Stimulated activated CD4-positive, alpha-beta T cell treated with anti-CD3 and anti-CD28 coated beads, Interleukin-1b, Interleukin-23, amount 100 ng/mL, for 1 hour (primary cell): ENCODE measurements around the gene PUDP.
"Not testable (repeated sequence)": the region's sequence is repeated elsewhere in the genome, so short reads cannot be mapped to it uniquely, and the experiment has no call there.

ENCODE experiments used
- DNase-seq, 2 donors: peaks; one replicate each; pipeline ENCODE4 v3.0.0-alpha.2; 2020; ENCODE audit warnings: low read depth in 2 of 2

PUDP gene

DNA sequence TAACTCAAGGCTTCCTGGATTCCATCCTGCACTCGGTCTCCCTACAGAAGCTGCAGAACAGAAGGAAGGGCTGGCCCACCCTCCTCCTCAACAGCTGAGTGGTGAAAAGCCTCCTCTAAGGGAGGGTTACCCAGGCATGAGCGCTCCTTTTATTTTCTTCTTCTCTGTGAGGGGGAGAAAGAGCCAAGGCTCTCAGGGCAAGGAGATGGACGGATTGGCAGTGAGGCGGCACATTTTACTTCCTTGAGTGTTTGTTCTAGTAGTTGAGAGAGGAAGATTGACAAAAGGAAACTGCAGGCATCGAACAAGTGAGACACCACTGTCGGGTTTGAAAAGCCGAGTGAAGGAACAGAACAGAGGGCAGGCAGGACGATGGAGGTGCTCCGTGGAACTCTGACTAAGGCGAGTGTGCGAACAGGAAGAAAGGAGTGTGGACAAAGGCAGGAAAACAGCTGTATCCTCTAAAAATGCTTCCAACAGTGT lies 38.9 kb downstream of the PUDP start:
- DNase-seq: no peak

DNA sequence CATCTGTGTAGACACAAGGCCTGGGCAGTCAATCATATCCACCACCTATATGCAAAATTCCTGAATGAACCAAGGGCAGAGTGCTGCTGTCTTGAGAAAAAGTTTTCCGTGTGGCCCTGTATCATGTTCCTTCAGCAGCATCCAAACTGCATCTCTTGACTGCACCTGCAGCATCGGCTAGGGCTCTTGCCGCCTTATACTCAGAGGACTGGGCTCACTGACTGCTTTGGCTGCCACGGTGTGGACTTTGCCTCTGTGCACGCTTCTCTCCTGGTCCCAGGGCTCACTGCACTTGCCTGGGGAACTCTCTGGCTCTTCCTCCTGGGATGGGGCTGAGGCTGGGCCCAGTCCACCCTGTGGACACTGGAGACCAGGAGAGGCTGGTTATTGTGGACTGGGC lies 39.9 kb downstream of the PUDP start:
- no peak for DNase-seq

DNA sequence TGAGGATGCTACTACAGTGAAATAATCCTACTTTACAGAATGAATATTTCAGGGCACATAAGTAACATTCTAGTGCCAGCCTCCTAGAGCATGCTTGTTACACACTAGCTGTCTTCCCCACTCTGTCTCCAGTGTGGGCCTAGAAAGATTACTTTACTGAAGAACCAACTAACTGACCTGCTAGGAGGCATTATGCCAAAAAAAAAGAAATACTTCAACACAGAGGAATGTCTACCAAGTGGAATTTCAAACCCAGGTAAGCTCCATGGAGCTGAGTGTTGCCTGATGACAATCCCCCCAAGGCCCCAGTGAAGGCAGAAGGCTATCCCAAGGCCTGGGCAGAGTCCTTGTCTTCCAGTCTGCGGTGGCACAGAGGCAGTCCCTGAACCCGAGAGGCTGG lies 41.3 kb downstream of the PUDP start:
- DNase-seq: no peak

DNA sequence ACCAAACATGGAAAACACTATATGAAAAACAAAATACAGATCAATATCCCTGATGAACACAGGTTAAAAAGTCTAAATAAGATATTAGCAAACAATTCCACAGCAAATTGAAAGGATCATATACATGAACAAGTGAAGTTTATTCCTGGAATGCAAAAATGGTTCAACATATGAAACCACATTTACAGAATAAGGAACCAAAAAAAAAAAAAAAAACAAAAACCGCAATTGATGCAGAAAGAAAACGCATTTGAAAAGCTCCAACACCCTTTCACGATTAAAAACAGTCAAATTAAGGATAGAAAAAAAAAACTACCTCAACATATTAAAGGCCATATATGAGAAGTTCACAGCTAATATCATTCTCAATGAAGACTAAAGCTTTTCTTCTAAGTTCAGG lies 45.8 kb downstream of the PUDP start:
- DNase-seq: no peak

DNA sequence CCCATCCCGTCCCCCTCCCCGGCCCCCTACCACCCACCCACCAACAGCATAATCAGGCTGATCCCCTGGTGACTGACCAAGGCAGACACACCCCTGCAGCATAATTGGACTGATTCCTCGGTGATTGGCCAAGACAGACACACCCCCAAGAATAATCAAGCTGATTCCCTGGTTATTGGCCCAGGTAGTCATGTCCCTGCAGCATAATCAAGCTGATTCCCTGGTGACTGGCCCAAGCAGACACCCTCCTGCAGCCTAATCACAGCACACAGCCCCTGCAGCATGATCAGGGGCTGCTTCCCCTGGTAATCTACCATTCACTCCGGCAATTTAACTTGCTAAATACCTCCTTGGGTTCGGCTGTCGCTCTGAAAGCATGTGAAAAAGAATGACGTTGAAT lies 47.9 kb downstream of the PUDP start:
- no peak for DNase-seq

DNA sequence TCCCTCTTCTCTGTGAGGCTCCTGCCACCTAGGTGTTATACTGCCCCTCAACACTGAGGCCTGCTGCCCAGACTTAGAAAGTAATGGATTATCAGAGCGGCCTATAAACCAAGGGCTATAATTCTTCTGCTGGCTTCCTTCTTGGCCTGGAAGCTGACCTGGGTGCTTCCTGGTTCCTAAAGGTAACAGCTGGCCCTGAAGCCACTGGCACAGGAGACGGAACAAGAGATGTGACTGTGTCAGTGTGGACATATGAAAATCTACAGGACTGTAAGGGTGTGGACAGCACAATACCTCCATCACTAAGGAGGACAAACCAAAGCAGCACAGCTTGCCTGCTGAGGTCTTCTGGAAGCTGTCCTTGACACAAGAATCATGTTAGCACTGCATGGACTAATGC lies 52.3 kb downstream of the PUDP start:
- DNase-seq: not testable (repeated sequence)

DNA sequence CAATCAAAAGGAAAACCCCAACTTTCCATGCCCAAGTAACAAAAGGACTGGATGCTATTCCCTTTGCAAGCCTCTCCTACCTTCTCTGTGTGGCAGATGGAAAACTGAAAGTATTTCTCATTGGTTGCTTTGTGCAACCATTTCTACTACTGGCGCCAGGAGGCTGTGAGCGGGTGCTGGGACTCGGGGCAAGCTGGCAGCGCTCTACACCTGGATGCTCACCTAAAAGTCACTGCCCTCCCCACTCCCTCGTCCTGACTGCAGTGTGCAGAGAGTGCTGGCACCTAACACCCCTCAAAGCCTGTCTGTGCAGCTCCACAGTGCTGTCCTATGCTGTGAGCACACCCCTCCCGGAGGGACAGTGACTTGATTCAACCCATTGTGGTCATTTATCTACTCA lies 54.6 kb downstream of the PUDP start:
- no peak for DNase-seq

DNA sequence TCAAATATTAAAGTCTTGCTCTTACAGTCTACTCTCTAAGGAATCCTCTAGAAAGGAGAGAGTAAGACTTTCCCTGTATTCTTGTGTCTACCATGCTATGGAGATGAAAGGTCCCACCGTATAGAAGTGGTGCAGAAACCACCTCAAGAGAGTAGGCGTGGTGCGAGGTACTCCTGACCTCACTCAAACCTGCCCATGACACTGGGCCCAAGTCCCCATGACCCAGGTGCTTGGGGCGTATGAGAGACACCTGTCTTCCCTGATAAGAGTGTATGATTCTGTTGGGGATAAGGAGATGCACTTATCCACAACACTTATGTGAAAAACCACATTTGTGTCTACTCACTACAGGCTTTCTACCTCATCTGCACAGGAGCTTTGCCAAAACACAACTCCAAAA lies 55.4 kb downstream of the PUDP start:
- DNase-seq: no peak

DNA sequence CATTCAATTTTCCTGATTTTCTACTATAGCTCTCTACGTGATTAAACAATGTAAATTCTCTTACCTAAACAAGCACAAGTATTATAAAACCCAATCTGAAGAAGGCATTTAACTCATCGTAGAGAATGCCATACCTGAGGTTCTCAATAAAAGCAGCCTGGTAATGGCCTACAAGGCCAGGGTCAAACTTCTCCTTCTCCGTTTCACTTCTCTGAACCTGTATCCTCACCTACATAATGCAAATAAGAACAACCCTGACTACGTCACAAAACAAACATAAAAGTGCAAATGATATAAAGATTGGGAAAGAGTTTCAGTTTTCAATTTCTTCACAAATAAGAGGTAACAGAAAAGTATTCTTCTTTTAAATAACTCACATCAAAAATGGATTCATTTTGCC lies 56.0 kb downstream of the PUDP start:
- DNase-seq: no peak

DNA sequence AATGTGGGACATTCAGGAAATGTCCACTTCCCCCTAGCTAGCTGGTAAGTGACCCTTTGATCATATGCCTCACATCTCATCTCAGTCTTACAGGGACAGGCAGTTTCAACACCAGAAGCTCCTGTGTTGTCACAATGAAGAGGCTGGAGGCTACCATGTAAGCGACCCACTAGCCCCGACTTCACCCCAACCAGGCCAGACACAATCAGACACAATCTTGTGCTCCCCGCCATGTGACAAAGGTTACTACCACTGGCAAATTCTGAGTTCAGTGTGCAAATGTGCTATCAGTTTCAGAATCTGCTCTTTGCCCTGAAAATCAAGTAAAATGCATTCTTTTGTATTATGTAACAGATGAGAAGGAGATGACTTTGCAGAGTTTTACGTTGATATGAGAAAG lies 57.3 kb downstream of the PUDP start:
- DNase-seq: no peak

DNA sequence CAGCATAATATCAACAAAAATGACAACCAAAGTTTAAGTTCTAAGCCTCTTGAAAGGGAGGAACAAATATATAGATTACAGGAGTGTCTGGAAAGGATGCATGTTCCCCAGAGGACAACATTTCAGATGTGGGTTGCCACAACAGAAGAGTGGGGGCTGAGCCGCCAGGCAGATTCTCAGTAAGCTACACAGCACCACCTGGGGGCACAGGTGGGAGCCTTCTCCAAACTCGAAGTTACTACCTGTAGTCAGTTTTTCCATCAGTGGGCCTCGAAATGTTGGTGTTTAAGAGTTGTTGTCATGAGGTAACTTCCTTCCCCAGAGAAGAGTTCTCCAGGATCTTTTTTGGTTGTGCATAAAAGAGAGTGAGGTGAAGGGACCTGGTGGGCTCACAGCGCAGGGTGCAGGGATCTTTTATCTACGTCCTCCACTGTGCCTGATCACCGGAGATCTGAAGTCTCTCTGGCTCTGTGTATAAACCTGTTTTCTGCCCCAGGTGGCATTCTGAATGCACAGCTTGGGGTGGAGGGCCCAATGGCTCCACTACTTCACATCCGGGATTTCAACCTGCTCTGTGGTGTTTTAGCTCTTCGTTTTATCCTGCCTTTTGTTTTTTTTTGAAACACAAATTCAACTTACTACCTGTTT lies 58.9 kb downstream of the PUDP start:
- DNase-seq: no peak

DNA sequence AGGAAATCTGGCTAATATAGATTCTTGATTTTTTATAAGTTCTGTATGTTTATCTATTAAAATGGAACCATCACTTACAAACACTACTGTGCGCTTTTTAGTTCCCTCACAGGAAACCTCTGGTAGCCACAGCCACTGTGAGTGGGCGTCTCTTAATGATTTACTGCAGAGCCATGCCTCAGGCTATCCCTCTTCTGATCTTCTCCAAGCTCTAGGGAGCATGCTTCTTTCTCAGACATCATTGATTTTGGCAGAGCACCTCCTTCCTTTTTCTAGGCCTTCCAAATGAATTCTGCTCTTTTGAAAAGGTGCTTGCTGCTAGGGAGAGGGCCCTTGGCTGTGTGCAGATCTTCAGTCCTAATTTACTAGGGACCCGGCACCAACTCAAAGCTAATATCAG lies 61.6 kb downstream of the PUDP start:
- DNase-seq: no peak

DNA sequence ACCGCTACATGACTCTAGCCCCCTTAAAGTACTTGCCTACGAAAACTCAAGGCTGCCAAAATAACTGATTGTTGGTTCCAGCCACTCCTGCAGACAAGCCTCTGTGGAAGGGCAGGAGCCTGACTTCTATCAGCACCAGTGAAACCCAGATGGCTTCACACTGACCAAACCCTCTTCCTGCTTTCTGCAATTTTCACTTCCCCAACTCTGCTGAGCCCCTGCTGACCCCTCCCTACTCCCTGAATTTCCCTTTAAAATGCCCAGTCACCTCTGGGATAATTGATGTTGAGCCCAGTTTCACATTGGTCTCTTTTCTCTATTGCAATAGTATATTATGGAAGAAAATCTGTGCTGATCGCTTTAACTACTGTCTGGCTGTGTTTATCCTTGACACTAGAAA lies 62.1 kb downstream of the PUDP start:
- DNase-seq: no peak

DNA sequence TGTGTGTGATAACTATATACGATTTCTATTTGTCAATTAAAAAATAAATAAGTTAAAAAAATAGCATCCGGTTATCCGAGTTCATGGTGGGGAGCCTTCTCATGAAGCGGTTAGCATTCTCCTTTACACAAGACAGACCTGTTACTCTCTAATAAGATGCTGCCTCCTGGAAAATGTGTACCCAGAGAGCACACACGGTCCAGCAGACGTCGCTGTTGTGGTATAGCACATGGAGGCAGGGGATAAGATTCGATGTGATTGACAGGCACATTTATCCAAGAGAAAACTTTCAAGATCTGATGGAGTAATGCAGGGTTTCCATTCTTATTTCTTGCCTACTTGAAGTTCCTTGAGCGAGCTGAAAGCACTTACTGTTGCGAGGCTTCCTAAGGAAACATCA lies 63.1 kb downstream of the PUDP start:
- DNase-seq: no peak

DNA sequence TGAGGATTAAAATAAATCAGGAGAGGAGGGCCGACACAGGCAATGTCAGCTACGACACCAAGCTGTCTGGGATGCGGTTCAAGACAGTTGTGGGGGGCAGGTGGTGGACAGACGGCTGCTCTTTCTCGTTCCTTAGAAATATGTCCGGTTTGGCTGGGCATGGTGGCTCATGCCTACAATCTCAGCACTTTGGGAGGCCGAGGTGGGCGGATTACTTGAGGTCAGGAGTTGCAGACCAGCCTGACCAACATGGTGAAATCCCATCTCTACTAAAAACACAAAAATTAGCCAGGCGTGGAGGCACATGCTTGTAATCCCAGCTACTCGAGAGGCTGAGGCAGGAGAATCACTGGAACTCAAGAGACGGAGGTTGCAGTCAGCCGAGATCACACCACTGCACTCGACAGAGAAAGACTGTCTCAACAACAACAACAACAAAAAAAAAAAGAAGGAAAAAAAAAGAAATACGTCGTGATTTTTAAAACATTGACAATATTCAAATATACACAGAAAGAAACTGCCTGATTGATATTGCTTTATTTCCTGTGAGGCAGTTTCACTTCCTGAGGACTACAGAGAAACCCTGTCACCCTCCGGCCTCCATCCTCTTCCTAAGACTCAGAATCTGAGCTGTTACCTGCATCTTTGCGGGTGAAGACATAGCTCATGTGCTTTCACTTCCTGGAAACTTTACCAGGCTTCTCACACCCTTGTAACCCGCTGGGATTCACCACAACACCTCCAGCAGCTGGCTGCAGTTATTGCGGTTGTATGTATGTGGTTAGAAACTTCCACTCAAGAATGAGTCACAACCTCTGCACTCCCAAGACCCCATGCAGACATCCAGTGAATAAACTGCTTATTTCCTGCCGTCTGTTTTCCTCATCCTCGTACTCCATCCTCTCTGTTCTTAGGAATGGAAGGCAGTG lies 64.2 kb downstream of the PUDP start:
- DNase-seq: peak in 1 of 2 donors; percentile 2

DNA sequence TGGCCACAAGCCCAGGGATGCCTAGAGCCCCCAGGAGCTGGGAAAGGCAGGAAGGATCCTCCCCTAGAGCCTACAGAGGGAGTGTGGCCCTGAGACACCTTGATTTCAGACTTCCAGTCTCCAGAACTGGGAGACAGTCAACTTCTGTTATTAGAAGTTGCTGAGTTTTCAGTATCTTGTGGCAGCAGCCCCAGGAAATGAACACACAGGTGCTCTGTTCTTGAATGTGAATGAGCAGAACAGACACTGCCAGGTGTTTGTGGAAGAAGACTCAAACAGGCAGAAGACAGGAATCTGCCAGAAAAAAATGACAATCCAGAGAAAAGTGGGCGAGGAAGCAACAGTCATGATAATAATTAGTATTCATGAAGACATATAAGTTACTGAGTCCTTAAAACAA lies 64.9 kb downstream of the PUDP start:
- DNase-seq: no peak

DNA sequence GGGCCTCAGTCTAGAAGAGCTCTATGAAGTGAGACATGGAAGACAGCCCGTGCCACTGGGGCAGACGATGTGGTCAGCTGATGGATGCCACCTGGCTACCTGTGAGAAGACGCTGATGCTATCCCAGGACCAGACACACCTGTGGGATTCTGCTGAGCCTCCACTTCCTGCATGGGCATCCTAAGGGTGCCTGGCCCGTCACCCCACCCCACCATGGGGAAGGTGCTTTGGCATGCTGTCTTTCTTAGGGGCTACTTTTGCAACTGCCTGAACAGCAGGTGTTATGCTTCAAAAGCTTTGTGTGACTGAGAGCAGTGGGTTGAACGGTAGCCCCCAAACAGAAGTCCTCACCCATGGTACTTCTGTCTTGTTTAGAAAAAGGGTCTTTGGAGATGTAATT lies 65.4 kb downstream of the PUDP start:
- no peak for DNase-seq

DNA sequence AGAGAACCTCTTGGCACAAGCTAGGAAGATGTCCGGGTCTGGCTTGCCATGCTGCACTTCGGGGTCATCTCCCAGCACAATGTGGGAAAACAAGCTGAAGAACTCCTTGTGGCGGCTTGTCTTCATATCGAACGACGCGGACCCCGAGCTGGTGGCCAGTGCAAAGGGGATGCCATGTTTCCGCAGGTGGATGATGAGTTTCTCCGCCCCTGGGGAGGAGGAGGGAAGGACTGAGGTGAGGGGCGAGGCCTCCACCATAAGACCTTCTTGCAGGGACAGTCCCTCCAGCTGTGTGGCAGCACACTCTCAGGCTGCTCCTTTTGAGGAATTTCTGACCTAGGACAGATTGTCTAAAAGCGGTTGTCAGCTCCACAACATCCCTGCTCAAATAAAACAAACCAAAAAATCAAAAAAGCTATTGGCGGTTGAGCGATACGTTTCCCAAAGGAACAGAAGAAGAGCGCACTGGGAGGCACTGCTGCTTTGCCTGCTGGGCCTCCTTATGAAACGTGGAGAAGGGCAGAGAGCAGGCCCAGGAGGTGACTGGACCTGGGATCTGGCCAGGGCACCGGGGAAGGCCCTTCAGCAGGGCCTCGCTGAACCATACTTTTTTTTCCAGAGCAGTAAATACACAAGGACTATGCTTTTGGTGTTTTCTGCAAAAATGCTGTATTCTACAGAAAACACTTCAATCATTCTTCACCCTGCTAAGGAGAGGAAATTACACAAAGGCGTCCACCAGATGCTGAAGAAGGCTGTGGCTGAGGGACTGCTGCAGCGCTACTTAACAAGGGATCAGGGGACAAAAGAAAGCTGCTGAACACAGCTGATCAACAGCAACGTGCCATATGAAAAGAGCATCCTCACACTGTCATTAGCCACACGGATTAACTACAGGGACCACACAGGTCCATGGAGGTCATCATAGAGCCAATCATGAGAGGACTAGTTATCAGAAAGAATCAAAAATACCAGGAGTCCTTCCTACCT lies 70.4 kb downstream of the PUDP start:
- DNase-seq: no peak

DNA sequence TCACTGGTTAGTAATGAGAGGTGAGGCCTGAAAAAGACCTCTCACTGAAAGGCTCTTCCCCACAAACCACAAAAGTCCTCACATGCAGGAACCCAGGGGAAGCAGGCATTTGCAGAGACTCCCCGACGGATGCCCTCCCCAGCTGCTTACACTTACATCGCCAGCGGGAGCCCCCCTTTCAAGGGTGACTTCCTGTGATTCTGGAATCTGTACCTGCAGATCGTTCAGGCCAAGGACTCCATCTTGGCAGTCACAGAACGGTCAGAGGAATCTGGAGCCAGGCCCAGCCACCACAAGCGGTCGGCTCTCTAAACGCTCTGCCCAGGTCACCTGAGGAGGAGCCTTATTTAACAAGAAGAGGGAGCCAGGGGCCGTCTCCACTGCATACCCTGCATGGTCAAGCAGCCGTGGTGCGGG lies 71.7 kb downstream of the PUDP start:
- DNase-seq: no peak

DNA sequence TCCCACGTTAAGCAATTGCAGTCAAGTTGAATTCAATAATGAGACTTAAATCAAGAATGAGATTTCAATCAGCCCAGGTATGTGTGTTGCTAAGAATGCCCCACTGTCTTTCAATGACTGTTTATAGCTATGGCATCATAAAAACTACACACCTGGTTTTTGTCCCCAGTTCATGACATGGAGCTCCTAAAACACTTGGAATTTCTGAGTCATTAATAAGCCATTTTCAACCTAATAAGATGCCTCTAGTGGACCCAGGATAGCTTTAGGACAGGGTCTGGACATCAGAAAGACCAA lies 73.1 kb downstream of the PUDP start:
- no peak for DNase-seq

DNA sequence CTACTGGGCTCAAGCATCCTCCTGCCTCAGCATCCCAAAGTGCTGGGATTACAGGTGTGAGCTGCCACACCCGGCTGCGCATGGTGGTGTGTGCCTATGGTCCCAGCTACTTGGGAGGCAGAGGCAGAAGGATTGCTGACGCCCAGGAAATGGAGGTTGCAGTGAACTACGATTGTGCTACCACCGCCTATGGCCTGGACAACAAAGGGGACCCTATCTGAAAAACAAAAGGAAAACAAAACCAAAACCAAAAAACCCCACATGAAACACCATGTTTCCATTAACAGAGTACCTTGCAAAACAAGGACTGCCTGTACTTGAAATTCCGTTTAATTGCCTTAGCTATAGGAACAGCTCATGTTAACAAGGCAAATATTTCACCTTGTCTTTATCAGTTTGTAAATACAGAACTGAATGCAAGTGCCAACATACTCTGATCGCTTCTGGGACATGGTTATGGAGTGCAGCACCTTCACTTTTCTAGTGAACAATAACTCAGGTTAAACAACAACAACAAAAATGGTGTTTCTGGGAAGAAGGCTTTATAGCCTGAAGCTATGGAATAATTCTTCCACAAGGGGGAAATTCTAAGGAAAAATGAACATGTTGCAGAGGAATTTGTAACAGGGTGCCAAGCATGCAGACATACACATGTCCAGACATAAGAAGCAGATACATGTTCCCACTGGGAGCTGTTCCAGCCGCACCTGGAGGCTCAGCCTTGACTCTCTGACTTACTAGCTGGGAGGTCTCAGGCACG lies 73.6 kb downstream of the PUDP start:
- no peak for DNase-seq

DNA sequence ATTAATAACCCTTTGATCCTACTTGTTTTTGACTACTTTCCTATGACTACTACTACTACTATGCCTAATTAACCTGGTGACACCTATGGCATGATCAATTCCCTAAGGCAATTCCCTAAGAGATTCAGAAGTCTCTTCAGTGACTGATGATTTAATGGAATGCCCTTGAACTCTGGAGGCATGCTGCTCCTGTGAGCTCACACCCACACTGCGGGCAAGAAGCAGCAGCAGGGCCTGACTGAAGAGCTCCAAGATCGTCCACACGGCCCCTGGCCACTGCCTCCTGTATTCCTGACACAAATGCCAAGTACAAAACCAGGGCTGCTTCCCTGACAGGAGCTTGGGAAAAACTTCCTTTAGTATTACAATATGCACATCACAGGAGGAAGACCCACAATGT lies 74.6 kb downstream of the PUDP start:
- DNase-seq: no peak
